ENCODE measurements around the gene NOBOX.
"Not testable (repeated sequence)": the region's sequence is repeated elsewhere in the genome, so short reads cannot be mapped to it uniquely, and the experiment has no call there.

NOBOX gene

DNA sequence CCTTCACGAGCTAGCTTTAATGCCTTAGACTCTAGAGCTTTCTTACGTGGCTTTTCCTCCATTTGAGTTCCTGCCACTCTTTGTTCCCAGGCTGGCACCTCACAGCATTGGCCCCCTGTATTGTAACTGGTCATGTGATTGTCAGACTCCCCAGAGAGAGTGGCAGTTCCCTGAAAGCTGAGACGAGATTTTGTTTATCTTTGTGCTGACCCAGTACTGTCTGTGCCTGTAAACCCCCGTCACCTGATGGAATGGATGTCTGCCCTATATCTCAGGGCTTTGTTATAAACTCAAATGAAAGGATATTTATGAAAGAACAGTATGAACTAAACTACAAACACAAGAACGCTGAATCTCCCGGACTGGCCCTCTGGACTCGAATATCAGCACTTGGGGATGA, 13.0 kb downstream of the NOBOX start:
- DNase-seq: no peak

DNA sequence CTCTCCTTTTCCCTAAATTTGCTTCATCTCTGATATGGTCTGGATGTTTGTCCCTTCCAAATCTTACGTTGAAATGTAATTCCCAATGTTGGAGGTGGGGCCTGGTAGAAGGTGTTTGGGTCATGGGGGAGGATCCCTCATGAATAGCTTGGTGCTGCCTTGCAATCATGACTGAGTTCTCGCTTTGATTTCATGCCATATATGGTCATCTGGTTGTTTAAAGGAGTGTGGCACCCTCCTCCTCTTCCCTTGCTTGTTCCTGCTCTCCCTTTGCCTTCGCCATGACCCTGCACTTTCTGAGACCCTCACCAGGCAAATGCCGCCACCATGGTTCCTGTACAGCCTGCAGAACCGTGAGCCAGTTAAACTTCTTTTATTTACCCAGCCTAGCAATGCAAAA, 14.5 kb downstream of the NOBOX start:
- no peak for DNase-seq

DNA sequence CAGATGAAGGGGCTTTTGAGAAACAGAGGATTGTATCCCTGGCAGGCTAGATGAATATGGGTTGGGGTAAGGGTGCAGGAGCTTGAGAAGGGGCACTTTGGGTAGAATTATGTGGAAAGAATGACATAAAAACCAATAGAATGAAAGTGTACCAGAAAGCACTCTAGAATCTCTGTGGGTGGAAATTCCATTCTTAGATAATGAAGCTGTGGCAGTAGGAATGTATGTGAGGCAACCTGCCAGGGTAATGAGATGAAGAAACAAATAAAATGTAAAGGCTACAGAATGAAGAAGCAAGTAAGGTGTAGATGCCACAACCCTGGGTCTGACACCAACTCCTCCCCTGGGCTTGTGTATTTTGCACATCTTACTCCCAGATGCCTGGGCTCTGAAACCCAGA, 16.8 kb downstream of the NOBOX start:
- no peak for DNase-seq

DNA sequence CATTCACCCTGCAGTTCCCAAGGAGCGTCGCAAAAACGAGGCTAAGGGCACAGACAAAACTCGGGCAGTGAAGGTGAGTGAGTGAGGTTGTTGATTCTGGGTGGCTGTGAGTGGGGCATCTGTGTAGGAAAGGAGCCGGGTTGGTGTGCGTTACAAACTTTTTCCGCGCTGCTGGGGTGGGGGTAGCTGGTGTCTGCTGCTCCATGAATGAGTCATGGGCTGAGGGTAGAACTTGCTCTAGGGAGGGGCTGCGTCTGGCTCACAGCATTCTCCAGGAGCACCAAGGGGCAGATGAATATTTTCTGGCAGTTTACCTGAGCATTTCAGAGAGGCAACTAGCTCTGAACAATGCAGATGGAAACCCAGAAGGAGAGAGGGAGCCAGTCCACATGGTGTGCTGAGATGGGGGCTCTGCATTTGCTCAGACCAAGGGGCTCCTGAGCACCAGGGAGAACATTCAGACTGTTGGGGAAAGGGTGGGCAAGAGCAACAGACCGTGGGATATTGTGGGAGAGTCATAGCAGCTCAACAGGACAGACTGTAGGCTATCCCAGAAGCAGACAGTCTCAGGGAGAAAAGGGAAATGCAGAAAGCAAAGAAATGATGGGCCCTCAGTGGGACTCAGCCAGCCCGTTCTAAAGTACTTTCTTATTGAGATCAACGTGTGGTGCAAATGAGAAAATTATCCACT, 18.8 kb downstream of the NOBOX start:
- no peak for DNase-seq

DNA sequence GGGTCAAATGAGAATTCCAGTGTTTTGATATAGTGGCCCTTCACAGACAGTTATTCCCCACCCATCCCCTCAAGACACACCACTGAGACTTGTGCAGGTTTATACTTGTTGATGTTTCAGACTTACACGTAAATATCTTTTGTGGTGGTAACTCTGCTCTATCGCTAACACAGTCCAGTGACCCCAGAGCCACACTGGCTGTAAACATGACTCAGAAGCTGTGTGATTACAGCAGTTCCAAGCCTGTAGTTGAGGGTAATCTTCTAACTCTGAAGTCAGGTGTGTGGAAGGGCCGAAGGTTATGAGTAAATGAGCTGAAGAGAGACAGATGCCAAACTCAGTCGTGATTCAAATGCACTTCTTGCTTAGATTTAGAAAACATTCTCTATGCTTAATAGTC, 19.4 kb downstream of the NOBOX start:
- DNase-seq: no peak

DNA sequence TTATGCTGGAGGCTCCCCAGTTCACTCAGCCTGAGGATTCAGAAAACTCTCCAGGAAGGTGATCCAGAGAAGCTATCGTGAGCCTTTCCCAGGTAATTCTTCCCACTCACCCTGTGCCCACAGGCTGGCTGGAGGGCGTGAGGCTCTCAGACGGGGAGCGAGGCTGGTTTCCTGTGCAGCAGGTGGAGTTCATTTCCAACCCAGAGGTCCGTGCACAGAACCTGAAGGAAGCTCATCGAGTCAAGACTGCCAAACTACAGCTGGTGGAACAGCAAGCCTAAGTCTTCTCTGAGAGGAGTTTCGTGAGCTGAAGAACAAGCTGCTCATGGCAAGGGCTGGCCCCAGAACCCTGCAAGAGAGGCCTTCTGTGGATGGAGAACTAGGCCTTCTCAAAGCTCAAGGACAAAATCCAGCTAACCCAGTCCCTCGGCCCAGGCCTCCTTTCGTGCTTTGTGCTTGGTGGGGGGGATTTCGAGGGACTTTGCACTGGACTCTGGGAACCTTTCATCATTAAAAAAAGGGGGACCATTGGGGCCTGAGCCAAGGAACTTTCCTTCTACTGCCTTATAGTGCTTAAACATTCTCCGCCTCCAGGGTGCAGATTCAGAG, 23.6 kb downstream of the NOBOX start:
- DNase-seq: no peak

DNA sequence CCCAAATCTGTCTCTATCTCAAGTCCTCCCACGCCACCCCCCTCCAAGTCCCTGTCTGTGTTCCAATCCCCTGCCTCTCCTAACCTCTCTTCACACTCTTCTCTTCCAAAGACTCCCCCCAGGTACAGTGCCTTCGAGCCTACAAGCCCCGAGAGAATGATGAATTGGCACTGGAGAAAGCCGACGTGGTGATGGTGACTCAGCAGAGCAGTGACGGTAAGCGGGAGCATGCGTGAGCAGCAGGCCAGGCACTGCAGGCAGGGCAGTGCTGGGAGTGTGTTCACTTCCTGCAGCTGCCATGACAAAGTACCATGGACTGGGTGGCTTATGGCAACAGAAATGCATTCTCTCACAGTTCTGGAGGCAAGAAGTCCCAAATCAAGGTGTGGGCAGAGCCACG, 24.8 kb downstream of the NOBOX start:
- no peak for DNase-seq

DNA sequence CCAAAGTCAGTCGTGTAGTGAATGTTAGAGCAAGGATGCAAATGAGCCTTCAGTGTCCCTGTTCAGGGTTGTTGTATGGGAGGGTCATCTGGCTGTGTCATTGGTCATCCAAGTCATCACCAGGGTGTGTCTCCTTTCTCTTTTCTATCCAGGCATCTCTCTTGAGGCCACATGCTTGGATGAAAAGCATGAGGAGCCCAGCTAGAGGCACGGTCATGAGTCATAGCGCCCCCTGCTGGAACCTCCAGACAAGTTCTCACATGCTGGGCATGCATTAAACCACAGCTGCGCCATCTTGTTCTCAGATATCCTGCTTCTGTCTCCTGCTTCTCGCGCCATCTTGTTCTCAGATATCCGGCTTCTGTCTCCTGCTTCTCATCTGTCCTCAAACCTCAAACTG, 34.3 kb downstream of the NOBOX start:
- DNase-seq: not testable (repeated sequence)

DNA sequence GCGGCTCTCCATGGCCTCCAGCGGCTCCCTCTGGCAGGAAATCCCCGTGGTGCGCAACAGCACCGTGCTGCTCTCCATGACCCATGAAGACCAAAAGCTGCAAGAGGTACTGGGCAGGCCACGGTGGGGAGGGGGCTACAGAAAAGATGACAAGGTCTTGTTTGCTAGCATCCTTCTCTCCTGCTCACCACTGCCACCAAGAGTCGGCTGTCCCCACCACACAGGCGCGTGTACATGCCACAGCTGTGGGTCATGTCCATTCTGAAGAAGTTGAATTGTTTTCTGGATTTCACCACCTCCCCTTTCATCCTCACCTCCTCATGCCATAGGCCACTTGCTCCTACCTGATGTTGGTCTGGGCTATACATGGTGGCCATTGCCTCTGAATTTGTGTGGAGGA, 36.2 kb downstream of the NOBOX start:
- not testable (repeated sequence) for DNase-seq

DNA sequence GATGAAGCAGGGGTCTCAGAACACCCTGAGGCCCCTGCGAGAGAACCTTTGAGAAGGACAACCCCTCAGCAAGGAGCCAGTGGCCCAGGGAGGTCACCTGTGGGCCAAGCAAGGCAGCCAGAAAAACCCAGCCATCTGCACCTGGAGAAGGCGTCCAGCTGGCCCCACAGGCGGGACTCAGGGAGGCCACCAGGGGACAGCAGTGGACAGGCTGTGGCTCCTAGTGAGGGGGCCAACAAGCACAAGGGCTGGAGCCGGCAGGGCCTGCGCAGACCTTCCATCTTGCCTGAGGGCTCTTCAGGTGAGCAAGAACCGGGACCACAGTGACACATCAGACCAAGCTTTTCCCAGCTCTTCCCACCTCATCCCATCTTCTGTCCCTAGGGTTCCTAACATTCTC, 38.0 kb downstream of the NOBOX start:
- DNase-seq: not testable (repeated sequence)

DNA sequence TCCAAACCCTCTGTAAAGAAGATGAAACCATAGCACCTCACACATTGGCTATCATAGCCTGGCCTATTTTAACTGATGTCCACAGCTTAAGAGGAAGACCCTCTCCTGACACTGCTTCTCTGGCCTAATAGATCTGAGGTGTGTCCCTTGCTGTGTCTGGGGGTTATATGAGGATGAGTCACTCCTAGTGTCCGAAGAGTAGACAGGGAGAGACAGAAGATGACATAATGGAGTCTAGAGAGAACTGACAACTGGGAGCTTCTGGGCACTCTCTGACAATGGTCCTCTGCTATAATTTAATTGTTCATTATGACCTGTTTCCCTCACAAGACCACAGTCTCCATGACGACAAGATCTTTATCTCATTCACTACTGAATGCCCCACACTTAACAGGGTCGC, 41.4 kb downstream of the NOBOX start:
- not testable (repeated sequence) for DNase-seq

DNA sequence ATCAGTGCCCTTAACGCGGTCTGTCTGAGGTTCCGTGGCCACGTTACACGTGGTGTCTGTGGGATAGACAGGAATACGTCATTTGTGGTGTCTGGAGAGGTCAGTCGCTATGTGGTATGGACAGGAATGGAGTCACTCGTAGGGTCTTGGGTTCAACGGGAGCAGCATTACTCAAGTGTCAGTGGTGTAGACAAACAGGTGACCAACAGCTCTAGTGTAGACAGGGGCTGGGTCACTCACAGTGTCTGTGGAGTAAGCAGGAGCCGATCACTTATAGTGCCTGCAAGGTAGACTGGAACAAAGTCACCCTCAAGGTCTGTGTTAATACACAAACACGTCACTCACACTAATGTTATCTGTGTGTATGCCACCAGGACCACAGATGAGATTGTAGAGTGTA, 46.6 kb downstream of the NOBOX start:
- not testable (repeated sequence) for DNase-seq

DNA sequence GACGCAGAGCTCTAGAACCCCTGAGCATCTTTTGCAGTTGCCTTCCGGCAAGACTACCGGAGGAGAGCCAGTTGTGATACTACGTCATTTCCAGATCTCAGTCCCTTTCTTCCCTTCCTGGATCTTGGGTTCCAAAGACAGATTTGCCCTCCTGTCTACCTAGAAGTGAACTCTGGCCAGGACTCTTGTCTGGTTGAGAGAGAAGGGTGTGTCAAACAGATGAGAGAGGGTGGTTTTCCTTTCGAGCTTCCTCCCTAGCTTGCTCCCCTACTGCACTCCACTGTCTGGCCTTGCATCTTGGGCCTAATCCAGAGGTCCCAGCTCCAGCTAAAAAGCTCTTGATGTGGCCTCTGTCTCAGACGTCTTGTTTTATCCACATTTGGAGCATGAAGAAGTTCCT, 47.3 kb downstream of the NOBOX start:
- DNase-seq: not testable (repeated sequence)

DNA sequence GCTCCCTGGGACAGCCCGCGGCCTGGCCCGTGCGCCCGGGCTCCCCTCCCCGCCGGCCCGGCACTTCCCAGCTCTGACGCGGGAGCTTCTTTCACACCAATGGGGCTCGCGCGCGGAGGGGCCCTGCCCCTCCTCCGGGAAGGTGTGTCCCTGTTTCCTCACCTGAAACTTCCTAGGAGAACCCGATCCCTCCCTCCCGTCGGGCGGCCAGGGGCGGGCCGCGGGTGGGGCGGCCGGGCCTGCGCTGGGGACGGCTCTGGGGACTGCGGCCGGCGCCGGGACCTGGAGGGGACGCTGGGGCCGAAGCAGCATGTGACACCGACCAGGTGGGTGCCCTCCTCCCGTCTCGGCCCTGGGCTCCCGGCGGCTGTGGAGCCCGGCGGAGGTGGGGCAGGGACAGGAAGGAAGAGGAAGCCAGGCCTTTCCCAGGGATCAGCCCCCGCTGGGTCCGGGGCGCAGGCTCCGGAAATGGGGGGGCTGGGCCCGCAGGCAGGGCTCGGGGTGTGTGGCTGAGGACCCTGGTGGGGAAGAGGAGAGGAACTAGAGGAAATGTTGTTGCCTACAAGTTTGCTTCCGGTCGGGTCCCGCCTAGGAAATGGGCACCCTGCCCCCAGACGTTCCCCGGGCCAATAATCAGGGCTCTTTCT, 48.2 kb downstream of the NOBOX start, which contains the start of gene ARHGEF5:
TSS of gene ARHGEF5 (plus strand) at position 227 of the 647 bp plus-strand sequence. CDS start 7,268 bp downstream, outside the sequence.
- DNase-seq: not testable (repeated sequence)

DNA sequence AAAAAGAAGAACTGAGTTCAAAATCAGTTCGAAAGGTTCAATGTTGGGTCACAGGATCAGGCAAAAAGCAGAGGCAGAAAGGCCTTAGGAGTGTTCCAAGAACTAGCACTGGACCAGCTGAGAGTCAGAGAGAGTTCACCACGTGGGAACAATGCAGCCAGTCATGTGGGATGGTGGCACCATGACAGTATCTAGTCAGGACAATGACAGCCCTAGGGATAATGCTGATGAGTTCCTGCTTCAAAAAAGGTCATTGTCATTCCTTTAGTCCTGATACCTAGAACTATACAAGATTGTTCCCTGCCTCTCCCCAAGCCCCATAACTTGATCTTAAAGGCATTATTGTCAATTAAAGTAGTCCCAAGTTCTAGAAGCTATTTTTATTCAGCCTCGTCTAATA, 51.8 kb downstream of the NOBOX start:
- DNase-seq: not testable (repeated sequence)

DNA sequence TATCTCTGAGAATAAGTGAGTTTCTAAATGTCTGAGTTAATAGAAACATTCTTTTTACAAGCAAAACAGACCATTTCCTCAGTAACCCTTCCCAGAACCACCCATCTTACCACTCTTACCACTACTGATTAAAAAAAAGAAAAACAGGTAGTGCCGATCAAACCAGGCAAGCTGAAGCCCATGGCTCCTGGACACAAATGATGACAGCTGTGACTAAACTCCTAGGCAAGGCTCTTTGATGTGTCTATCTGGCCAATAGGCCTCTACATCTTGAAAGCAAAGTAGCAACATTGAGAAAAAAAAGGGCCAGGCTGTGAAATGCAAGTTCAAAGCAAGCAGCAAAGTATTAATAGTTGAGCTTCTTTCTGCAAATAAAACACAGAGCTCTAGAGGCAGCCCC, 54.9 kb downstream of the NOBOX start:
- not testable (repeated sequence) for DNase-seq
